ENCODE results near the gene ZCCHC13.
"Not testable (repeated sequence)": the region's sequence is repeated elsewhere in the genome, so short reads cannot be mapped to it uniquely, and the experiment has no call there.

The ZCCHC13 gene

DNA sequence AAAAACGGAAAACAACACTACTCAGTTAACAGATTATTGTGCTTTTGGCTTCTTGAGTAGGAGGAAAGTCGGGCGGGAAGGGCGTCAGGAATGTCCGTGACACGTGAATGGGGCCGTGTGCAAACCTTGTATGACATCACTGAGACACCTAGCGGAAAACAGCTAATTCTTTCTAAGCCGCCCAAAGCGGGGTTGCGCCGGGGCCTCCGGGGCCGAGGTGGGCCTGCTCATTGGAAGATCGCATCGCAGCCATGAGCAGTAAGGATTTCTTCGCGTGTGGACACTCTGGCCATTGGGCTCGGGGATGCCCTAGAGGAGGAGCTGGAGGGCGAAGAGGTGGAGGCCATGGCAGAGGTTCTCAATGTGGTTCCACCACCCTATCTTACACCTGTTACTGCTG is at the start of gene ZCCHC13:
Gene ZCCHC13 (plus strand): TSS at position 165 of the 400 bp plus-strand sequence. CDS start 87 bp downstream, at position 252.
- FAIRE-seq (no peak), DNase-seq (ENCODE audit: extremely low spot score, insufficient read length, low read depth) (no peak)

DNA sequence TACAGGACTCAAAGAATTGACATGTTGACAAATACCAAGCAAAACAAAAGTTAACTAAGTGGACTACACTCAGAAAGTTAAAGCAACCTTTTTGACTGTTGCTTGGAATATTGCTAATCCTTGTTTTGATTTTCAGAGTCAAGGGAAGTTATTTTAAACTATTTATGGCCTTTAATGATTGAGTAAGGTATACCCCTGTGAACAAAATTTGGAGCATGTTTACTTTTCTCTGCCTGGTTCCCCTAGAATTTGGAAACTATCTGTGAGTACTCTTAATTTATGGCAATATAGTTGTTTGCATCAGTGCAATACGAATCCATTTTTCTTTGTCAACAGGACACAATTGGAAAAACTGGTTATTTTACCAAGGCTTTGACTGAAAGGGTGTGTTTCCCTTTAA is 45.9 kb upstream of the ZCCHC13 start:
- FAIRE-seq: not testable (repeated sequence)

DNA sequence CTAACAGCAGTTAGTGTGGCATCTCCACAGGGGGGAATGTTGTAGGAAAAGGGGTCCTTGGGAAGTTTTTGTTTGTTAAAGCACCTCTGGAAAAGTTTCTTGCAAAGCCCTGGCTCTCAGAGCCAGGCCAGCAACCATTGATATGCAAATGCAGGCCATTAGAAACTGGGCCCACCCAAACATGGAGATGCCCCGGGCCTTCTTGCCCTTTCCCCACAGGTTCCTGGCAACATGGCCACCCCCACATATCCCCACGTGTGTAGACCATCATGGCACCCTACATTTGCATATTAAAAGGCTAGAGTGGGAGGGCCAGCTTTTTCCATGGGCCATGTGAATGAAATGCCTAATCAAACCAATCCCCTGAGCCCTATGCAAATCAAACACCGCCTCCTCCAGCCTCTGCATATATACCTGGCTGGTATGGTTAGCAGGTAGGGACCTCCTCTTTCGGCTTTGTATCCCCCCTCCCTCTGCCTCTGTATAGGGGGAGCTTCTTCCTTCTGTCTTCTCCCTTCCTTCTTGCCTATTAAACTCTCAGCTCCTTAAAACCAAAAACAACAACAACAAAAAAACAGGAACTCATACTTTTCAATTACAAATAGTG is 44.0 kb upstream of the ZCCHC13 start:
- DNase-seq (ENCODE audit: extremely low spot score, insufficient read length, low read depth) (no peak), FAIRE-seq (no peak)

More for the DNA sequence above, 45.9 kb upstream of the ZCCHC13 start:
- not testable (repeated sequence) for DNase-seq (ENCODE audit: extremely low spot score, insufficient read length, low read depth)

DNA sequence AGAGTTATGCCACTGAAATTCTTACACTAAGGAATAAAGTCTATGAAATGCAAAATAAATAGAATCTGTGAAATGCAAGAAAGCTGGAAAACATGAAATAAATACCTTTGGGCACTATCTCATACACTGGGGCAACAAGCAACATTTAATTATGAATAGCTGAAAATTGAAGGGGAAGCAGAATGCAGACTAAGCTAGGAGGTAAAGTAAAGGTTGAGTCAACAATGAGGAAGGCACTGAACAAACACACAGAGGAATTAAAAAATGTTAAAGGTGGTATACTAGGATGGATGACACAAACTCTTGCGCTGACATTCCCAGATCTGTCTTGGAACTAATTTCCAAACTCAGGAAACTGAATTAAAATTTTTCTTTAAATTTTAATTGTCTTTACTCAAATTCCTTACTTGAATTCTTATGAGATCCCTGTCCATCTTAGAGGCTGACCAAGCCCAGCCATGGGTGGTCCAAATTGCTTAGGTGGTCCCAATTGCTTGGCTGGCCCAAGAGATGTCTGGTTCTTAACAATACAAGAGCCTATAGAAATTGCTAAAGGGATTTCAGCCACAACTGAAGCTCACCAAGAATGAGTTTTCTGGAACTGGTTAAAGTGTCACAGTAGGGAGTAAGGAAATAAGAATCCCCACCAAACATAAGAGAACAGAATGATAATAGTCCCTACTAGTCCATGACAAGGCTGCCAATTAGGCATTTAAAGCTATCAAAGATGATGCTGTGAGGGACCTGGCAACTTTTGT is 41.3 kb upstream of the ZCCHC13 start:
- DNase-seq (ENCODE audit: extremely low spot score, insufficient read length, low read depth): no peak
- no peak for FAIRE-seq

DNA sequence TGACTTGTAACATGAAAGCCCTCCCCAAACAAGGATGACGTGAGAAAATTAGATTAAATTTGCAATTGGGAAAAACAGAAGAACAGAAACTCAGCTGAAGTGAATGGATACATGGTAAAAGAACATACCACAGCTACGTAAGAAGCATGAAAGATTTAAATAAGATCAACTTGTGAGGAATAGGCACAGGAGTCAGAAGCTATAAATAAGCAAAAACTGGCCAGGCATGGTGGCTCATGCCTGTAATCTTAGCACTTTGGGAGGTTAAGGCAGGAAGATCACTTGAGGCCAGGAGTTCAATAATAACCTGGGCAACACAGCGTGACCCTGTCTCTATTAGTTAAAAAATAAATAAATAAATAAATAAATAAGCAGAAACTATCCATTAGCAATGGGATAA is 33.6 kb upstream of the ZCCHC13 start:
- DNase-seq (ENCODE audit: extremely low spot score, insufficient read length, low read depth) (no peak), FAIRE-seq (no peak)

DNA sequence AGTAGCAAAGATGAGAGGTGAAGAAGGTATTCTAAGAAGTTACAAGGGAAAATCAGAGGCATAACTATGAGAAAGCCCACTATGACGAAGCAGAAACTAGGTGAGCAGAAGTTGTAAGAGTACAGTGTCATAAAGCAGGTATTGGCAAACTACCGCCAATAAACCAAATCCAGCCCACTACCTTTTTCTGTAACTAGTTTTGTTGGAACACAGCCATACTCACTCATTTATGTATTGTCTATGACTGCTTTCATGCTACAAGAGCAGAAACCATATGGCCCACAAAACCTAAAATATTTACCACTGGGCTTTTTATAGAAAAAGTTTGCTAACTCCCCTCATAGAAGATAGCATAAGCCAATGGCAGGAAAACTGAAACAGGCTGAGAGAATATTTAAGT is 31.8 kb upstream of the ZCCHC13 start:
- DNase-seq (ENCODE audit: extremely low spot score, insufficient read length, low read depth) (no peak), FAIRE-seq (no peak)

DNA sequence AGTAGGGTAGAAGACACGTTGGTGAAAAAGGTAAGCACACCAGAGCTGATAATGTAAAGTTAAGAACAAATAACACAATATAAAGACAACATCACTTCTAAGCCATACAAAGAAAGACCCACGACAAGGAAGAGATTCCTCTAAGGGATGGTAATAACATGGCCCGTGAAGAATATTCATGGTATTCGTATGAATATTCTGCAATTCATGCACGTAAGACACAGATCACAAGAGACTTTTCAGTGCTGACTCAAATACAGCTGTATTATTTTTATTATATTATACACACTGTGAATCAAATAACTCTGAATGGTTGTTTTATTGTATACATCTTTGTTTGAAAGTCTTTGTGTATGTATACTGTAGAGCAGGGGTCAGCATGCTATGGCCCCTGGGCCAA is 29.5 kb upstream of the ZCCHC13 start:
- no peak for FAIRE-seq

DNA sequence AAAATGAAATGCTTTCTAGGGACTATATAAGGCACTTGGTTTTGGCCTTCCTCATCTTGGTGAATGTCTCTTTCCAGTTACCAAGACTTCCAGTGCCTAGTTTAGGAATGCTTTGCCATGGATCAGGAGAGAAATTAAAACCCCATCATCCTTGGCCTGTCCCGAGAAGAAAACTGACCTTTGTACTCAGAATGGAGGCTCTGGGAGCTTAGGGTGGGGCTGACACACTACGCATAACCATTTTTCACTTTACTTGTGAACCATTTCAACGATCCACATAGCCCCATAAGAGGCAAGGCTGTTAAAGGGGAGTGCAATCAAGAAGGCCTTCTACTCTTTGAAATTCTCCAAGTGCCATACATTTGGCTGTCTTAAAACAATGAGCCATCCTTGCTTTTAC is 26.7 kb upstream of the ZCCHC13 start:
- DNase-seq (ENCODE audit: extremely low spot score, insufficient read length, low read depth) (no peak), FAIRE-seq (no peak)

More for the DNA sequence above, 29.5 kb upstream of the ZCCHC13 start:
- no peak for DNase-seq (ENCODE audit: extremely low spot score, insufficient read length, low read depth)

DNA sequence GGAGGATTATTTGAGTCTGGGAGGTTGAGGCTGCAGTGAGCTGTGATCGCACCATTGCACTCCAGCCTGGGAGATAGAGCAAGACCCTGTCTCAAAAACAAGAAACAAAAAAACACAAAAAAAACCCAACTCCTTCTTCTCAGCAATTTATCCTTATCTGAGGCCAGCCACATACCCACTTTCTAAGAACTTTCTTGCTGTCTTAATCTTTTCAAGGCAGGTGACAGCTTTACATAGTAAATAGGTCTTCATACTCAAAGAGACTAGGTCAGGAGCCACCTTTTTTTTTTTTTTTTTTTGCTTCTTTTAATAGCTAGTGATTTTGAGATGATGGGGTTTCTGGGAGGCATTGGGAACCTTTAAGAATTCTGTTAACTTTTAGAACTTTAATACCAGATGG is 26.1 kb upstream of the ZCCHC13 start:
- DNase-seq (ENCODE audit: extremely low spot score, insufficient read length, low read depth): no peak
- FAIRE-seq: no peak

DNA sequence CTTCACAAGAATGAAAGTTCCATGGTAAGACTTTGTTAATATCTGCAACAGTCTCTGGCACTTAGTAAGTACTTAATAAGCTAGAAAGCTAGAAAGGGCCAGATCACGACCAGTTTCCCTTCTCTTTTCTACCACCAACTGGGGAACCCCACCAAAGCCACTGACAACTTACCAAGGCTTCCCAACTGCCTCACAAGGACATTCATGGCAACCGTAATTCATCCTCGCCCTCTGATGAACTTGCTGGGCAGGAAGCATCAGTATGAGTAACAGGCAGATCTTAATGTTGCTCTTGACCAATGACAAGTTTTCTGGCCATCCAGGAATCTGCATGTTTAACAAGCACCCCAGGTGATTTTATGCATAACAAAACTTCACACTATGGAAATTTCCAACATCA is 23.2 kb upstream of the ZCCHC13 start:
- FAIRE-seq (peak; percentile 73), DNase-seq (ENCODE audit: extremely low spot score, insufficient read length, low read depth) (no peak)

DNA sequence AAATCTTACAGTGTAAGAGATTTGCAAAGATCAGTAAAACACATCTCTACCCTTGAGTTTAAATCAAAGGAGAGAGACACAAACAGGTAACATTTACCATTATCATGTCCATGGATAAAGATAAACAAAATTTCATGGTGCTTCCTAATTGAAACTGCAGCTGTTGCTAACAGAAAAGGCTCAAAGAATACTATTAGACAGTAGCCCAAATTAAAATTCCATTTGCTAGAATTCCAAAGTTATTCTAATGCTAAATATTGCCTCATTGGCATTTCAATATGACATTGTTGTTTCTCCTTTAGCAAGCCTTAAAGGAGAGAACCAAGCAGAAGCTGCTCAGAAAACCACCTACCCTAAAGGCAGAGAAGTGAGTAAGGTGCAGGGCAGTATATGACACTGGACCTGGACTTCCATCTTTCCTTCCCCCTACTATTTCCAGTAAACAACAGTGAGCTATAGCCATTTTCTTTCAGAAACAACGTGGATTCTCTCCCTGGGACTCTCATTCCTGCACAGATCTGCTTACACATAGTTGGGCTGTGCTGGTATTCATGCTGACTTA is 19.5 kb upstream of the ZCCHC13 start:
- DNase-seq (ENCODE audit: extremely low spot score, insufficient read length, low read depth) (no peak), FAIRE-seq (no peak)

DNA sequence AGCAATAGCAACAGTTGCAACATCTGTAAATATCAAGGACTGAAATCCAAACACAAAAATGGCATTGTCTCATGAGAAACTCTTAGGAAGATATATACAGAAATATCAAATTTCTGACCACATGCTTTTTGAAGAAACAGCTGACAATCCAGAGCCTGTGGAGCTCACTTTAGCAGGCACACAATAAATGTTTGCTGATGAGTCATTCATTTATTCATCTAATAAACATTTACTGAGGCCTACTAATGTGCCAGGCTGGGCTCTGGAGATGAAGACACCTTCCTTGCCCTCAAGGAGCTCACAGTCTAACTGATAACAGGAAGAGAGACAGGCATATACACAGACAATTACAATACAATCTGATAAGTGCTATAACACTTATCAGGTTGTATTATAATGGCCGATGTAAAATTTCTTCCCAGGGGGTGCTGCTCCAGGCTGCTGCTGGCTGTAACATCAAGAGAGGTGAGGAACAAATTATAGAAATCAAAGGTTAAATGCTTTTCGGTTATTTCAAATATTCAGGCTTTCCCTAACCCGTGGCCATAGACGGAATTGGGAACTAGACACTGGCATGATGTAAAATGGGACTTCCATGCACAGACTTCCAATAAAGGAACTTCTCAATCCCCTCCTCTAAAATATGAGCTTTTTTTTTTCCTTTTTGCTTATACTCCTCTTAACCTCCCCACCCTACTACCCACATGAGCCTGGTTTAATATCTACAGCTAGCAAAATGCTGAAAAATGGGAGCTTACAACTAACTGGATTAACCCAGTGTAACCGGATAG is 16.8 kb upstream of the ZCCHC13 start:
- FAIRE-seq (no peak), DNase-seq (ENCODE audit: extremely low spot score, insufficient read length, low read depth) (no peak)

DNA sequence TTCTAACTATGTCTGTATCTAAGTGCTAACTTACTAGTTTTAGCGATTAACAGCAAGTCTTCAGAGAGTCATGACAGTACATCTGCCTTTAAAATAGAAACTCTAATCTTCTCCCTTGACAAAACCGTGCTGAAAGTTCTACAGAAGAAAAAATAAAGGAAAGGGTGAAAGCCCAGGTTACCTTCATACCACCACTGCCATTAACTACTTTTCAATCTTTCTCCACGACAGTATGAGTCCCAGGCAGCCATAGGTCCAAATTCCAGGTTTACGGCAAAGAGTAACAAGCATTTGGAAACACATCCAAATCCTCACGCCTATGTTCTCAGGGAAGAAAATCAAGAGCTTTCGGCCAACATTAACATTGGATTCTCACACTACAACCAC is 12.4 kb upstream of the ZCCHC13 start:
- no peak for DNase-seq (ENCODE audit: extremely low spot score, insufficient read length, low read depth)
- no peak for FAIRE-seq

DNA sequence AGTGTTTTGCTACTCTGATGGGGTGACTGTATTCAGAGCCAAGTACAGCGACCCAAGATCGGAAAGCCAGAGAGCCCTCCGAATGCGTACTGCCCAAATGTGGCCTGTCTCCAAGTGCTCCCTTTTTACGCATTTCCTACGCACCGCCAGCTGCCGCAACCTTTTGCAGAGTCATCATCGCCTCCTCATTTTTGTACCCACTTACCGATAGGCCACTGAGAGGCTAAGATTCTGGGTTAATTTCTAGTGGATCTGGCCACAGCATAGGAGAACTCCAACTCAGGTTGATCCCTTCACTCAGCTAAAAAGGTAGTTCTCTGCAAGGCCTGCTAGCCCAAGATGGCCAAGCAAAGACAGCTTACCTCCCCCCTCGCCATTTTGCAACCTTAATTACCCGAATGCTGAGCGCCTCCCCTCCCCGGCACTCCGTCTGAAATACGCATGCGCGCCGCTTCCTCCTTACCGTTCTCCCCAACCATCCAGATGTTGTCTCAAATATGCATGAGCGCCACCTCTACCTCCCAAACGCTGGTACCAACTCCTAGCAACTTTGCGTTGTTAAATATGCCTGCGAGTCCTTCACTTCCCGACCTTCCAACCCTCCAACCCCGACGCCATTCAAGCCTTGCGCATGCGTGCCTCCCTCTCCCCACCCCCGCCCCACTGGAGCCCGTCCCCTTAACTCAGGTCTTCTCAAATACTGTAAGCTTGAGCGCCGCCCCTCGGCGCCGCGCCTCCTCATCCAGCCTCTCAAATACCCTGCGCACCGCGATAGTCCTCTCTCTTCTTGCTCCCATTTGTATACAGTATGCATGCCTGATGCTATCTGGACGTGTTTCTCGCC is 11.8 kb upstream of the ZCCHC13 start:
- FAIRE-seq: peak; percentile 86
- DNase-seq (ENCODE audit: extremely low spot score, insufficient read length, low read depth): peak; percentile 53

DNA sequence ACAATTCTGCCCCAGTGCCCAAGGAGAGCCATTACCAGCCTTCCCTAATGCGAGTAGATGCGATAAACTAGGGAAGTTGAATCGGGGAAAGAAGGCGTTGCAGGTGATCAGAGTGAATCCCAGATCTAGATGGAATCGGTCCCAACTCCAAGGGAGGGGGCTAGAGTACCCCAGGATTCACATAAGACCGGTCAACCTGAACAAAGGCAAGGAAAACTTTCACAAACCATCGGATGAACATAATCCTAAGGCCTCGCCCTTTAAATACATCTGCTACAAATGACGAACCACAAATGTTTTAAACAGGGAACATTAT is 11.2 kb upstream of the ZCCHC13 start:
- DNase-seq (ENCODE audit: extremely low spot score, insufficient read length, low read depth) (no peak), FAIRE-seq (no peak)

DNA sequence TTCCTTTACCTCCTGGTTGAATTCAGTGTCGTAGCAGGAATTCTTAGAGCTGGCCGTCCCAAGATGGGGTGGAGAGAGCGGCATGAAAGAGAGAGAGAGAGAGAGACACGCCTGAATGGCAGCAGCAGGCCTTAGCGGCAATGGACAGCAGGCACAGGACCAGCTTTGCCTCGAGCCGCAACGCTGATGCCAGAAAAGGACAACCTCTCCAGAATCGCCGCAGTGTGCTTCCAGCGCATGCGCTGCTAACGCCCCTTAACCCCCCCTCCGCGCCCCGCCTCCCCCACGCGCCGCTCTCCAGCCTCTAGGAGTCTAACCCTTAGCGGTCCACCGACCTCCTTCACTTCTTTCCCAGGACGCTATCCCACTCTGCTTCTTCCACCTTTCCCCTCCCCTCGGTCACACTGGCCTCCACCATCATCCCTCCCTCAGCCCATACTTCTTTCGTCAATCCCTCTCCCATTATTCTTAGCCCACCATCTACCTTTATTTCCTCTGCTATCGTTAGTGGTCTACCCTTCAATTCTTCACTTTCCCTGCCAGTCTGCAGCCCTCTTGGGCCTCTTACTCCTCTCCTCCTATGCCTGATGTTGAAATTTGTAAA is 10.5 kb upstream of the ZCCHC13 start:
- DNase-seq (ENCODE audit: extremely low spot score, insufficient read length, low read depth): peak; percentile 32
- FAIRE-seq: peak; percentile 55

DNA sequence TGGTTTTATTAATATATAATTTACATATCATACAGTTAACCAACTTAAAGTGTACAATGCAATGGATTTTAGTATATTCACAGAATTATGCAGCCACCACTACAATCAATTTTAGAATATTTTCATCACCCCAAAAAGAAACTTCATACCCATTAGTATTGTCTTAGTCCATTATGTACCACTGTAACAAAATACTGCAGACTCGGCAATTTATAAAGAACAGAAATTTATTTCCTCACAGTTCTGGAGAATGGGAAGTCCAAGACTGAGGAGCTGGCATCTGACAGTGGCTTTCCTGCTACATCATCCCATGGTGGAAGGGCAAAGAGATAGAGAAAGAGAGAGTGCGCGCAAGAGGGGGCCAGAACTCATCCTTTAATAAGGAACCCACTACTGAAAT is 8.9 kb upstream of the ZCCHC13 start:
- DNase-seq (ENCODE audit: extremely low spot score, insufficient read length, low read depth) (no peak), FAIRE-seq (no peak)

DNA sequence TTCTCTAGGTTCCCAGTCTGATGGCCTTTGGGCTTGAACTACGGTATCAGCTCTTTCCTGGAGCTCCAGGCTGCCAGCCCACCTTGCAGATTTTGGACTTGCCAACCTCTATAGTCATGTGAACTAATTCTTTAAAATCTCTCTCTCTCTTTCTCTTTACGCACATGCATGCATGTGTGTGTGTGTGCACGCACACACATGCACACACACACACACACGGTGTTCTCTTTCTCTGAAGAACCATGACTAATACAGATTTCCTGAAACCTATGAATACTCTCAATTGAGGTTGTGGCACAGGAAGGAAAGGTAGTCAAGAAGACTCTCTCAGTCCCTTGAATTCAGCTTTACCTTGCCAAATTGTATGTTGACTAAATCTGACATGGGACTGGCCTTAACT is 6.2 kb upstream of the ZCCHC13 start:
- DNase-seq (ENCODE audit: extremely low spot score, insufficient read length, low read depth): no peak
- FAIRE-seq: no peak

DNA sequence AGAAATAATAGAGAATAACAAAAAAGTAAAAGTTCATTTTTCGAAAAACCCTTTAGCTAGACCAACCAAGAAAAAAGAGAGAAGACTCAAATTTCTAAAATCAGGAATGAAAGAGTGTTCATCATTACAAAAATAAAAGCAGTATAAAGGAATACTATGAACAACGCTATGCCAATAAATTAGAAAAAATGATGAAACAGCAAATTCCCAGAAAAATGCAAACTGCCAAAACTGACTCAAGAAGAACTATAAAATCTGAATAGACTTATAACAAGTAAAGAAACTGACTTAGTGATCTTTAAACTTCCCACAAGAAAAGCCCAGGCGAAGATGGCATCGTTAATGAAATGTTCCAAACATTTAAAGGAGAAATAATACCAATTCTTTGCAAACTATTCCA is 3.1 kb upstream of the ZCCHC13 start:
- DNase-seq (ENCODE audit: extremely low spot score, insufficient read length, low read depth): no peak
- FAIRE-seq: no peak

DNA sequence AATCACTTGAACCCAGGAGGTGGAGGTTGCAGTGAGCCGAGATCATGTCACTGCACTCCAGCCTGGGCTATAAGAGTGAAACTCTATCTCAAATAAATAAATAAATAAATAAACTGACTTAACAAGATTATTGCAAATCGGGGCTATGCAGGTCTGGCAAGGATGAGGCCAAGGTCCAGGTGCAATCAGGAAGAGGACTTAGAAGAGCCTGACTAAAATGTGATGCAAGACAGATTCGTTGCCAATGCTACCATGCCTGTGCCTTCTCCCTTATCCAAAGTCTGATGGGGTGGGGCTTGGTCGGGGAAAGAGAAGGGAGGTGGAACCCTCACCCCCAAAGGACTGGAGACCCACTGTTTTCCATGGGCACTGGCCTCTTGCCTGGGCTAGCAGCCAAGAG is 14.7 kb downstream of the ZCCHC13 start:
- DNase-seq (ENCODE audit: extremely low spot score, insufficient read length, low read depth): no peak
- no peak for FAIRE-seq

Measured in GM18507 (cell line).